Heart right ventricle (tissue), 16 donors: Measurements from ENCODE around the gene TENT4B. TPM values are rescaled to one million over a fixed set of nuclear protein-coding genes. Genes with fewer than 3 reads are reported as not detected.

Experiments
- ATAC-seq, 8 donors: fragments of 200-7000 bp; cut with Tn5 transposase; one replicate each; pipeline ENCODE4 v1.9.1; 2020; ENCODE audit warnings: mild to moderate bottlenecking in 8 of 8, moderate library complexity in 8 of 8, moderate number of reproducible peaks in 1 of 8
- DNase-seq, 2 donors: peaks; one replicate each; pipeline ENCODE4 v3.0.0-alpha.2; 2020
- H3K27ac ChIP-seq, 10 donors: fragments of 200-600 bp; sonication (generic) in 2 of 10; one replicate each; pipeline versions ENCODE4 v1.5.0 to v1.8.0; 2020 to 2022; ENCODE audit warnings: mild to moderate bottlenecking in 3 of 10
- H3K27me3 ChIP-seq, 7 donors: fragments of 200-600 bp; one replicate each; pipeline ENCODE4 v1.8.0; 2021 to 2022; ENCODE audit warnings: mild to moderate bottlenecking in 2 of 7
- H3K36me3 ChIP-seq, 9 donors: fragments of 200-600 bp; sonication (generic) in 1 of 9; one replicate each; pipeline versions ENCODE4 v1.5.0 to v1.8.0; 2020 to 2022; ENCODE audit warnings: mild to moderate bottlenecking in 2 of 9
- H3K4me1 ChIP-seq, 9 donors: fragments of 200-600 bp; sonication (generic) in 1 of 9; one replicate each; pipeline versions ENCODE4 v1.5.0 to v1.8.0; 2020 to 2022; ENCODE audit warnings: mild to moderate bottlenecking in 4 of 9
- H3K4me3 ChIP-seq, 10 donors: fragments of 200-600 bp; sonication (generic) in 2 of 10; one replicate each; pipeline versions ENCODE4 v1.5.0 to v1.8.0; 2020 to 2022; ENCODE audit warnings: mild to moderate bottlenecking in 7 of 10, moderate library complexity in 2 of 10
- H3K9me3 ChIP-seq, 11 donors: fragments of 200-600 bp in 10 of 11; sonication (generic) in 2 of 11; one replicate each; pipeline versions ENCODE4 v1.5.0 to v1.8.0; 2013 to 2022; ENCODE audit warnings: mild to moderate bottlenecking in 2 of 11, control low read depth in 1 of 11, moderate library complexity in 1 of 11
- WGBS, 2 donors: extraction: QIAGEN DNeasy Blood & Tissue Kit; methylation state at CpG; one replicate each; pipeline ENCODE4 v1.1.7; 2013; ENCODE audit warnings: inconsistent platforms in 1 of 2; 5-methylcytosine and 5-hydroxymethylcytosine counted together
- intact Hi-C, 10 donors: fragments of 100-400 bp; cut with DNase I; formaldehyde crosslinking; loops; one replicate each; pipeline versions ENCODE4 v1.11.1 to v1.14.2; 2022
- polyA plus RNA-seq, 2 donors: library from polyadenylated mRNA; stranded (reverse); fragments of 200-250 nt; gene quantifications; one replicate each; pipeline ENCODE4 v1.2.3, GENCODE V29; 2013
- total RNA-seq, 10 donors: library from RNA; stranded (reverse); fragmentation: NEBNext Ultra II Directional in 3 of 10; extraction: Animal tissue kit (Norgen Biotek cat#: 25700) in 3 of 10; gene quantifications; one replicate each; pipeline versions ENCODE4 v1.2.1 to v1.2.4, GENCODE V29; 2021 to 2023
- TF ChIP-seq, protein P1 (sequence below), 9 donors: fragments of 200-600 bp; sonication (generic) in 2 of 9; IDR thresholded peaks; one replicate each; pipeline versions ENCODE4 v1.5.0 to v1.8.0; 2021 to 2022; ENCODE audit warnings: antibody characterized with exemption in 9 of 9, mild to moderate bottlenecking in 5 of 9, moderate library complexity in 1 of 9
- donor health status: Arrhythmogenic right ventricular cardiomyopathy.
- donor health status: ischemic (EF 13 %, LVEDD 7.1; RV severe dilation, severe dysfunction).
- donor health status: healthy with polysubstance abuse.
- donor health status: DM: no; HTN: yes; CAD: no.
- donor health status: DM: no; HTN: no; CAD: no.
- donor health status: ischemic (EF 25% LVEDD 6.9; RV normal size, moderate dysfunction).
- donor health status: ischemic (EF 25% LVEDD 5.7; RV mildly dilated, moderate dysfunction).
- donor health status: healthy.
- donor health status: DM: yes; HTN: yes; CAD: no.
- donor health status: Ischemic cardiomyopathy.
- donor health status: ischemic (EF 35%, LVEDD 5.7; RV mildly dilated, moderate dysfunction).
- donor health status: nonischemic (EF 11% LVEDD 7.7; RV severe dilation, severe dysfunction).
- donor health status: DM: yes; HTN: yes; CAD: no.
- donor health status: PGD.
- donor health status: ischemic (EF 29% LVEDD 5.4; RV normal size, mild dysfunction).
- donor health status: nonischemic (EF 23%, LVEDD 6.1; RV moderate dilation, normal function).

The TENT4B gene
- total and polyA plus RNA-seq, 12 donors = 2.7 to 8.6 (median 6.4) TPM

DNA sequence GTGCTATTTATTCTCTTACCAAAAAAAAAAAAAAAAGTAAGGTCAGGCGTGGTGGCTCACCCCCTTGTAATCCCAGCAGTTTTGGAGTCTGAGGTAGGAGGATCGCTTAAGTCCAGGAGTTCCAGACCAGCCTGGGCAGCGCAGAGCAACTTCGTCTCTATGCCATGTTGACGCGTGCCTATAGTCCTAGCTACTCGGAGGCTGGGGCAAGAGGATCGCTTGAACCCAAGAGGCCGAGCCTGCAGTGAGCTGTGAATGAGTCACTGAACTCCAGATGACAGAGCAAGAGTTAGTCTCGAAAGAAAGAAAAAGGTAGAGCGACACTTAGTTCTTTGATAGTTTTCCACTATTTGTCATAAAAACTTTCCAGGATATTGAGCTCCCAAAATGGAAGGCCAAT is 1.4 kb upstream of the TENT4B start:
- Histone ChIP-seq H3K27ac (peak overlapping the region in 3 of 10 donors; percentile 92 to 98 (median 96)), H3K27me3 (no peaks in the 10 kb centered on the region), H3K9me3 (no peaks in the 10 kb centered on the region), H3K4me1 (peaks cover 0 to 31% (median 23%) of the 10 kb centered on the region in 9 donors), H3K36me3 (no peaks in the 10 kb centered on the region), H3K4me3 (peak overlapping the region in 4 of 10 donors; percentile 77 to 98 (median 86))
- TF ChIP-seq, protein P1, sequence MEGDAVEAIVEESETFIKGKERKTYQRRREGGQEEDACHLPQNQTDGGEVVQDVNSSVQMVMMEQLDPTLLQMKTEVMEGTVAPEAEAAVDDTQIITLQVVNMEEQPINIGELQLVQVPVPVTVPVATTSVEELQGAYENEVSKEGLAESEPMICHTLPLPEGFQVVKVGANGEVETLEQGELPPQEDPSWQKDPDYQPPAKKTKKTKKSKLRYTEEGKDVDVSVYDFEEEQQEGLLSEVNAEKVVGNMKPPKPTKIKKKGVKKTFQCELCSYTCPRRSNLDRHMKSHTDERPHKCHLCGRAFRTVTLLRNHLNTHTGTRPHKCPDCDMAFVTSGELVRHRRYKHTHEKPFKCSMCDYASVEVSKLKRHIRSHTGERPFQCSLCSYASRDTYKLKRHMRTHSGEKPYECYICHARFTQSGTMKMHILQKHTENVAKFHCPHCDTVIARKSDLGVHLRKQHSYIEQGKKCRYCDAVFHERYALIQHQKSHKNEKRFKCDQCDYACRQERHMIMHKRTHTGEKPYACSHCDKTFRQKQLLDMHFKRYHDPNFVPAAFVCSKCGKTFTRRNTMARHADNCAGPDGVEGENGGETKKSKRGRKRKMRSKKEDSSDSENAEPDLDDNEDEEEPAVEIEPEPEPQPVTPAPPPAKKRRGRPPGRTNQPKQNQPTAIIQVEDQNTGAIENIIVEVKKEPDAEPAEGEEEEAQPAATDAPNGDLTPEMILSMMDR (IDR thresholded peaks at IDR 0.05) = no peak
- intact Hi-C loops = loop anchor here in 8 of 10 donors (2.0 to 10.0 kb wide), 7 partner anchors 51 to 124 kb away; partner anchors contain the start of genes HEATR3 (in 5 of the 8) and CNEP1R1 (in 1 of the 8)
- peak in 1 of 2 donors; percentile 13 for DNase-seq
- no peak for ATAC-seq
- 95% methylated on average over 11 of the region's 11 CpGs for WGBS, 2 donors

DNA sequence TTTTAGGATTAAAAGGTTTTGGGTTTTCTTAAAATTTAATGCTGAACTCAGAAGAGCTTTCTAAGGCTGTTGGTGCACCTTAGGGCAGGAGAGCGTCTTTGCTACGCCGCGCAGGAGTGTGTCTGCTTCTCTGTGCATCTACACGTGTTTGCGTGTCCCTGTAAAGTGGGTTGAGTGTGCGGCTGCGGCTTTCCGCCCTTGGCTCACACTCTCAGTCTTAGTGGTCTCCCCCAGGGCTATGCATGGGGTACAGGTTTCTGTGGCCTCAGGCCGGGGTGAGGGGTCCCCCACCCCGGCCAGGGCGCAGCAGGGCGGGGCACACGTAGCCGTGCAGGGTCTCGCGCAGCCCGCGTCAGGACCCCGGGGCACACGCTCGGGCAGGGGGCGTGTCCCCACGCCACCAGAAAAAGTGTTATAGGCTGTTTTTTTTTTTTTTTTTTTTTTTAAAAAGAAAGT is 727 bp upstream of the TENT4B start:
- H3K4me1 ChIP-seq = peaks cover 0 to 36% (median 26%) of the 10 kb centered on the region in 9 donors
- DNase-seq (peak in 1 of 2 donors; percentile 27), ATAC-seq (peak; percentile 8 to 78 (median 42))
- H3K27ac ChIP-seq = peak overlapping the region; percentile 92 to 98 (median 96)
- H3K36me3 ChIP-seq = no peaks in the 10 kb centered on the region
- WGBS, 2 donors = 0 to 1% methylated on average over 24 of the region's 24 CpGs
- no peaks in the 10 kb centered on the region for H3K27me3 ChIP-seq
- peak overlapping the region; percentile 58 to 98 (median 80) for H3K4me3 ChIP-seq
- no peaks in the 10 kb centered on the region for H3K9me3 ChIP-seq
- intact Hi-C loops = loop anchor here in 8 of 10 donors (2.0 to 10.0 kb wide), 7 partner anchors 50 to 125 kb away; partner anchors contain the start of genes HEATR3 (in 5 of the 8) and CNEP1R1 (in 1 of the 8)
- TF ChIP-seq, protein P1 (IDR thresholded peaks at IDR 0.05) = no peak

DNA sequence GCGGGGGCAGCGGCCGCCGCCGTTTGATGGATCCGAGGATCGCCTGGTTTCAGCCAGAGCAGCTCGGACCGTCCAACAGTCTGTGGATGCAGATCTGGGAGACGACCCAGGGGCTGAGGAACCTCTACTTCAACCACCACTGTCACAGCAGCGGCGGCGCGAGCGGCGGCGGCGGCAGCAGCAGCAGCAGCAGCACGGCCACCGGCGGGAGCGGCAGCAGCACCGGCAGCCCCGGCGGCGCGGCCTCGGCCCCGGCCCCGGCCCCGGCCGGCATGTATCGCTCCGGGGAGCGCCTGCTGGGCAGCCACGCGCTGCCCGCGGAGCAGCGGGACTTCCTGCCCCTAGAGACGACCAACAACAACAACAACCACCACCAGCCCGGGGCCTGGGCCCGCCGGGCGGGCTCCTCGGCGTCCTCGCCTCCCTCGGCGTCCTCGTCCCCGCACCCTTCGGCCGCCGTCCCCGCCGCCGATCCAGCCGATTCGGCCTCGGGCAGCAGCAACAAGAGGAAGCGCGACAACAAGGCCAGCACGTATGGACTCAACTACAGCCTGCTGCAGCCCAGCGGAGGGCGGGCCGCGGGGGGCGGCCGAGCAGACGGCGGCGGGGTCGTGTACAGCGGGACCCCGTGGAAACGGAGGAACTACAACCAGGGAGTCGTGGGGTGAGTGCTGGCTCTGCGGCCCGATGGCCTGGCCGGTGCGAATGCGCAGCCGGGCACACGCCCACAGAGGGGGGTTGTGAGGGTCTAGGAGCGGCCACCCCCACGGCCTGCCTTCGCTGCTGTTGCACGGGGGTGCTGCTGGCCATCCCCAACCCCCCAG is 702 bp downstream of the TENT4B start:
- TF ChIP-seq, protein P1 (IDR thresholded peaks at IDR 0.05) = no peak
- 0 to 1% methylated on average over 63 to 89 of the region's 89 CpGs for WGBS, 2 donors
- intact Hi-C loops = loop anchor here in 8 of 10 donors (2.0 to 10.0 kb wide), 7 partner anchors 49 to 127 kb away; partner anchors contain the start of genes HEATR3 (in 5 of the 8) and CNEP1R1 (in 1 of the 8)
- H3K27ac ChIP-seq = peak overlapping the region; percentile 71 to 98 (median 88)
- H3K4me3 ChIP-seq = peak overlapping the region; percentile 58 to 98 (median 82)
- H3K36me3 ChIP-seq = no peaks in the 10 kb centered on the region
- no peaks in the 10 kb centered on the region for H3K27me3 ChIP-seq
- H3K4me1 ChIP-seq = peaks cover 3 to 50% (median 36%) of the 10 kb centered on the region in 9 donors
- DNase-seq = peak; percentile 24 to 49
- no peaks in the 10 kb centered on the region for H3K9me3 ChIP-seq
- peak in 2 of 8 donors; percentile 5 to 21 for ATAC-seq

DNA sequence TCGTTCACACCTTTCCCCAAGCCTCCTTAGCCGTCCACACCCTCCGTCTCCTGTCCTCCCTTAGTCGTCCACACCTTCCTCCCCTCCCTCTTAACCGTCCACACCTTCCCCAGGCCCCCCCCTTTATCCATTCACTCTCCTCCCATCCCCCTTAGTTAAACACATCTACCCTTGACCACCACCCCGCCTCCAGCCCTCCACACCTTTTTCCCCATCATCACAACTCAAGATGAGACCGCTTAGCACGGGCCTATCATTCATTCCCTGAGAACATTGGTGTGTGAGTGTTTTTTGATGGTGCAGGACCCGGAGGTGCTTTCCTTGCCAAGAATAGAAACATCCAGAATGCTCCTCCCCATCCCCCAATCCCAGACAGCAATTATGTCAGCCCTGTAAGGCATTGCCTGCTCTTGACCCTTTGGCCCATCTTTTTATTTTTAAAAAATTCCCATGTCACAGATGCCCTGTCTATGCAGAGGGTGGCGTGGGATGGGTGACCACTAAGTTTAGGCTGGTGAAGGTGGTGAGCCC is 1.4 kb downstream of the TENT4B start:
- Histone ChIP-seq H3K27ac (peak overlapping the region in 9 of 10 donors; percentile 71 to 98 (median 83)), H3K4me3 (peak overlapping the region; percentile 58 to 98 (median 82)), H3K27me3 (no peaks in the 10 kb centered on the region), H3K36me3 (no peaks in the 10 kb centered on the region), H3K4me1 (peaks cover 3 to 54% (median 36%) of the 10 kb centered on the region in 9 donors), H3K9me3 (no peaks in the 10 kb centered on the region)
- peak in 1 of 2 donors; percentile 29 for DNase-seq
- intact Hi-C loops = loop anchor here in 7 of 10 donors (2.0 to 10.0 kb wide), 6 partner anchors 50 to 127 kb away; partner anchors contain the start of genes HEATR3 (in 5 of the 7) and CNEP1R1 (in 1 of the 7)
- TF ChIP-seq, protein P1 (IDR thresholded peaks at IDR 0.05) = no peak
- WGBS, 2 donors = 8 to 14% methylated on average over 10 of the region's 10 CpGs
- ATAC-seq = peak in 4 of 8 donors; percentile 8 to 33 (median 17)
